HepG2 (cell line): ENCODE results near the gene TCOF1.

Source experiments
- CC2D1A ChIP-seq: sonication (generic); formaldehyde crosslinking; IDR thresholded peaks from 2 replicates; pipeline ENCODE4 v1.8.1; 2023; ENCODE audit warnings: mild to moderate bottlenecking, missing genetic modification reagents
- CTCF ChIP-seq: sonication (generic); formaldehyde crosslinking; IDR thresholded peaks from 2 replicates; pipeline ENCODE4 v1.5.0; 2020; ENCODE audit warnings: mild to moderate bottlenecking, missing genetic modification reagents, moderate library complexity
- EZH2 ChIP-seq: conservative IDR thresholded peaks from 2 replicates; pipeline ENCODE4 v1.6.1; 2012; ENCODE audit warnings: mild to moderate bottlenecking, low read depth, low read length, moderate library complexity
- FOSL2 ChIP-seq: sonication (generic); formaldehyde crosslinking; IDR thresholded peaks from 2 replicates; pipeline ENCODE4 v1.4.0; 2020; ENCODE audit warnings: missing genetic modification reagents
- MTA1 ChIP-seq: sonication (generic); formaldehyde crosslinking; IDR thresholded peaks from 2 replicates; pipeline ENCODE4 v1.4.0; 2020; ENCODE audit warnings: missing genetic modification reagents, mild to moderate bottlenecking, borderline replicate concordance
- MTA3 ChIP-seq: sonication (generic); formaldehyde crosslinking; IDR thresholded peaks from 2 replicates; pipeline ENCODE4 v1.4.0; 2020; ENCODE audit warnings: missing genetic modification reagents
- NFIC ChIP-seq: IDR thresholded peaks from 2 replicates; pipeline ENCODE4 v1.6.1; 2012; ENCODE audit warnings: mild to moderate bottlenecking, low read length, inconsistent platforms
- NR3C1 ChIP-seq: sonication (generic); formaldehyde crosslinking; IDR thresholded peaks from 2 replicates; pipeline ENCODE4 v1.4.0; 2020; ENCODE audit warnings: missing genetic modification reagents
- POLR2AphosphoS5 ChIP-seq: IDR thresholded peaks from 2 replicates; pipeline ENCODE4 v1.6.1; 2012; ENCODE audit warnings: low read depth, low read length
- PRPF4 ChIP-seq: fragments of 200-400 bp; formaldehyde crosslinking; IDR thresholded peaks from 2 replicates; pipeline ENCODE4 v1.6.1; 2016; ENCODE audit warnings: low read length, low read depth; ENCODE audit not compliant: poor library complexity, severe bottlenecking
- RFX1 ChIP-seq: fragments of 450-650 bp; IDR thresholded peaks from 2 replicates; pipeline ENCODE4 v1.6.1; 2017
- SIN3A ChIP-seq: IDR thresholded peaks from 2 replicates; pipeline ENCODE4 v1.6.1; 2011; ENCODE audit warnings: low read depth, mild to moderate bottlenecking, control low read depth, low read length, borderline replicate concordance
- TEAD2 ChIP-seq: sonication (generic); formaldehyde crosslinking; IDR thresholded peaks from 2 replicates; pipeline ENCODE4 v1.9.0; 2021; ENCODE audit warnings: missing genetic modification reagents
- TF ChIP-seq, protein P1 (sequence below): sonication (generic); formaldehyde crosslinking; IDR thresholded peaks from 2 replicates; pipeline ENCODE4 v1.8.1; 2023; ENCODE audit warnings: mild to moderate bottlenecking, moderate library complexity, missing genetic modification reagents

- TF ChIP-seq TEAD2 (CRISPR knock-in tag) = no peak
- TF ChIP-seq CTCF (CRISPR knock-in tag) = no peak
- TF ChIP-seq NFIC = no peak
- TF ChIP-seq RFX1 = no peak
- TF ChIP-seq PRPF4 = no peak
- no peak for TF ChIP-seq NR3C1 (CRISPR knock-in tag)
- no peak for TF ChIP-seq POLR2AphosphoS5
- no peak for TF ChIP-seq MTA1
- TF ChIP-seq CC2D1A (CRISPR knock-in tag) = no peak
- TF ChIP-seq EZH2 = no peak
- no peak for TF ChIP-seq SIN3A
- TF ChIP-seq FOSL2 (CRISPR knock-in tag) = no peak
- TF ChIP-seq, protein P1, sequence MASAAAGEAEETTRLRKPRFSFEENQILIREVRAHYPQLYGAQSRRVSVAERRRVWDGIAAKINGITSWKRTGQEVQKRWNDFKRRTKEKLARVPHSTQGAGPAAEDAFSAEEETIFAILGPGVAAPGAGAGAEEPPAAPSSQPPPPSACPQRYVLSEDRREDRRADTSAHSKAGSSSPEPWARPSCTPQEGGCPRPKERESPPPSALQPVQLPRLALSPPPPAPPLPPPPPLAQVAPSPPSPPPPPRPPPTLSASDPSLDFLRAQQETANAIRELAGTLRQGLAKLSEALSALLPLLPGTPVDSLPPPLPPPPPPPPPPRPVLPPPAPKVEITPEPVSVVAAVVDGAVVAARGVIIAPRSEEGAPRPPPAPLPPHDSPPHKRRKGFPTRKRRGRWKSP (CRISPR knock-in tag) = no peak
- TF ChIP-seq MTA3 (CRISPR knock-in tag) = no peak
These were observed 53.9 kb downstream of the TCOF1 start for GRCh38 chr5:150411245-150411979.
